ENCODE measurements around the gene NXT1.
A peak's percentile ranks its signal among the peaks of the same experiment; 100 is the strongest.
"Not testable (repeated sequence)": the region's sequence is repeated elsewhere in the genome, so short reads cannot be mapped to it uniquely, and the experiment has no call there.

NXT1 gene

GRCh38 chr20:23325107-23325506 is 25.5 kb upstream of the NXT1 start:
- in situ Hi-C loops (cut with HindIII; ENCODE audit: low pct_ligation_motif_present, low pct_unique_long_range_greater_than_20kb, low sequenced_read_pairs), result no loop called here
- no peak for DNase-seq

- in situ Hi-C loops (cut with HindIII; ENCODE audit: low pct_ligation_motif_present, low pct_unique_long_range_greater_than_20kb, low sequenced_read_pairs), result no loop called here
- DNase-seq, result no peak
Measured at GRCh38 chr20:23326774-23327173, 23.8 kb upstream of the NXT1 start.

- DNase-seq, result no peak
- in situ Hi-C loops (cut with HindIII; ENCODE audit: low pct_ligation_motif_present, low pct_unique_long_range_greater_than_20kb, low sequenced_read_pairs), result no loop called here
Measured at GRCh38 chr20:23327617-23328333, 22.8 kb upstream of the NXT1 start.

GRCh38 chr20:23331450-23332350 is 18.9 kb upstream of the NXT1 start:
- in situ Hi-C loops (cut with HindIII; ENCODE audit: low pct_ligation_motif_present, low pct_unique_long_range_greater_than_20kb, low sequenced_read_pairs), result no loop called here
- DNase-seq, result no peak

GRCh38 chr20:23332467-23332866 is 18.1 kb upstream of the NXT1 start:
- in situ Hi-C loops (cut with HindIII; ENCODE audit: low pct_ligation_motif_present, low pct_unique_long_range_greater_than_20kb, low sequenced_read_pairs), result no loop called here
- DNase-seq, result no peak

GRCh38 chr20:23334111-23334510 is 16.5 kb upstream of the NXT1 start:
- in situ Hi-C loops (cut with HindIII; ENCODE audit: low pct_ligation_motif_present, low pct_unique_long_range_greater_than_20kb, low sequenced_read_pairs), result no loop called here
- no peak for DNase-seq

GRCh38 chr20:23335521-23335920 is 15.1 kb upstream of the NXT1 start:
- no peak for DNase-seq
- in situ Hi-C loops (cut with HindIII; ENCODE audit: low pct_ligation_motif_present, low pct_unique_long_range_greater_than_20kb, low sequenced_read_pairs), result no loop called here

GRCh38 chr20:23336476-23336875 is 14.1 kb upstream of the NXT1 start:
- in situ Hi-C loops (cut with HindIII; ENCODE audit: low pct_ligation_motif_present, low pct_unique_long_range_greater_than_20kb, low sequenced_read_pairs), result no loop called here
- DNase-seq, result no peak

- DNase-seq, result no peak
- in situ Hi-C loops (cut with HindIII; ENCODE audit: low pct_ligation_motif_present, low pct_unique_long_range_greater_than_20kb, low sequenced_read_pairs), result no loop called here
Measured at GRCh38 chr20:23337312-23337711, 13.3 kb upstream of the NXT1 start.

- in situ Hi-C loops (cut with HindIII; ENCODE audit: low pct_ligation_motif_present, low pct_unique_long_range_greater_than_20kb, low sequenced_read_pairs), result no loop called here
- DNase-seq, result no peak
Measured at GRCh38 chr20:23339986-23340385, 10.6 kb upstream of the NXT1 start.

GRCh38 chr20:23340524-23340923 is 10.1 kb upstream of the NXT1 start:
- peak; percentile 56 for DNase-seq
- in situ Hi-C loops (cut with HindIII; ENCODE audit: low pct_ligation_motif_present, low pct_unique_long_range_greater_than_20kb, low sequenced_read_pairs), result no loop called here

GRCh38 chr20:23341073-23341472 is 9.5 kb upstream of the NXT1 start:
- in situ Hi-C loops (cut with HindIII; ENCODE audit: low pct_ligation_motif_present, low pct_unique_long_range_greater_than_20kb, low sequenced_read_pairs), result no loop called here
- no peak for DNase-seq

- in situ Hi-C loops (cut with HindIII; ENCODE audit: low pct_ligation_motif_present, low pct_unique_long_range_greater_than_20kb, low sequenced_read_pairs), result no loop called here
- no peak for DNase-seq
Measured at GRCh38 chr20:23343590-23343989, 7.0 kb upstream of the NXT1 start.

- no peak for DNase-seq
- in situ Hi-C loops (cut with HindIII; ENCODE audit: low pct_ligation_motif_present, low pct_unique_long_range_greater_than_20kb, low sequenced_read_pairs), result no loop called here
Measured at GRCh38 chr20:23344336-23344735, 6.3 kb upstream of the NXT1 start.

GRCh38 chr20:23346002-23346401 is 4.6 kb upstream of the NXT1 start:
- in situ Hi-C loops (cut with HindIII; ENCODE audit: low pct_ligation_motif_present, low pct_unique_long_range_greater_than_20kb, low sequenced_read_pairs), result no loop called here
- no peak for DNase-seq

- no peak for DNase-seq
- in situ Hi-C loops (cut with HindIII; ENCODE audit: low pct_ligation_motif_present, low pct_unique_long_range_greater_than_20kb, low sequenced_read_pairs), result no loop called here
Measured at GRCh38 chr20:23347791-23348190, 2.8 kb upstream of the NXT1 start.

- in situ Hi-C loops (cut with HindIII; ENCODE audit: low pct_ligation_motif_present, low pct_unique_long_range_greater_than_20kb, low sequenced_read_pairs); DNase-seq: not testable (repeated sequence)
Measured at GRCh38 chr20:23348510-23348909, 2.1 kb upstream of the NXT1 start.

GRCh38 chr20:23349338-23350195 is 1.0 kb upstream of the NXT1 start:
- peak; percentile 76 for DNase-seq
- in situ Hi-C loops (cut with HindIII; ENCODE audit: low pct_ligation_motif_present, low pct_unique_long_range_greater_than_20kb, low sequenced_read_pairs), result no loop called here

Measured in ACHN (cell line).